Measurements from ENCODE around the gene TANC1. TPM values are rescaled to one million over a fixed set of nuclear protein-coding genes. Genes with fewer than 3 reads are reported as not detected.

The TANC1 gene
- total and polyA plus RNA-seq, 2 experiments from 2014 or later, result 2.8 to 9.5 TPM

- Mint-ChIP-seq H3K27me3 (ENCODE audit: insufficient read depth, low read depth, poor library complexity) (no peaks in the 10 kb centered on the region), H3K4me3 (no peak overlapping the region), H3K9me3 (no peaks in the 10 kb centered on the region), H3K36me3 (ENCODE audit: low read depth) (no peaks in the 10 kb centered on the region), H3K4me1 (peaks cover 16% of the 10 kb centered on the region), H3K27ac (no peak overlapping the region)
- DNase-seq (ENCODE audit: low spot score) (no peak), ATAC-seq (no peak)
- Histone ChIP-seq H2AFZ (no peak overlapping the region), H3K79me2 (replicated peaks; ENCODE audit: insufficient read depth) (peaks cover 4% of the 10 kb centered on the region; the same call in 1 of the 2 replicates), H4K20me1 (replicated peaks; ENCODE audit: insufficient read depth) (0 out of 2 replicates have a peak, but pooled peaks cover 4% of the 10 kb centered on the region), H3K36me3 (ENCODE audit: insufficient read depth) (no peaks in the 10 kb centered on the region), H3K4me3 (no peak overlapping the region), H3K27ac (ENCODE audit: low read depth) (no peak overlapping the region), H3K4me2 (no peak overlapping the region), H3K9me2 (ENCODE audit: insufficient read depth) (no peaks in the 10 kb centered on the region), H3K27me3 (ENCODE audit: insufficient read depth) (no peaks in the 10 kb centered on the region), H3F3A (replicated peaks; ENCODE audit: low read depth) (no peaks in the 10 kb centered on the region), H3K4me1 (ENCODE audit: insufficient read depth) (peaks cover 10% of the 10 kb centered on the region)
- TF ChIP-seq ZNF331 (CRISPR knock-in tag; IDR thresholded peaks at IDR 0.05; ENCODE audit: low read depth) (no peak), CTCF (conservative IDR thresholded peaks at IDR 0.05; ENCODE audit: low read depth in 2 of 2) (no peak), CREB1 (CRISPR knock-in tag; IDR thresholded peaks at IDR 0.05; ENCODE audit: low read depth) (no peak), POLR2AphosphoS5 (IDR thresholded peaks at IDR 0.05; ENCODE audit: low read depth) (no peak)
These were observed 20.7 kb downstream of the TANC1 start for GRCh38 chr2:158989165-158989564.

- Histone ChIP-seq H4K20me1 (replicated peaks; ENCODE audit: insufficient read depth) (0 out of 2 replicates have a peak, but pooled peaks cover 7% of the 10 kb centered on the region), H3K27ac (ENCODE audit: low read depth) (no peak overlapping the region), H3K4me1 (ENCODE audit: insufficient read depth) (peaks cover 12% of the 10 kb centered on the region), H3K36me3 (ENCODE audit: insufficient read depth) (no peaks in the 10 kb centered on the region), H3K27me3 (ENCODE audit: insufficient read depth) (no peaks in the 10 kb centered on the region), H3F3A (replicated peaks; ENCODE audit: low read depth) (no peaks in the 10 kb centered on the region), H2AFZ (no peak overlapping the region), H3K4me2 (no peak overlapping the region), H3K79me2 (replicated peaks; ENCODE audit: insufficient read depth) (peaks cover 4% of the 10 kb centered on the region; the same call in 1 of the 2 replicates), H3K4me3 (no peak overlapping the region), H3K9me2 (ENCODE audit: insufficient read depth) (no peaks in the 10 kb centered on the region)
- ATAC-seq, result no peak
- Mint-ChIP-seq H3K27ac (no peak overlapping the region), H3K4me3 (no peak overlapping the region), H3K9me3 (no peaks in the 10 kb centered on the region), H3K4me1 (peaks cover 19% of the 10 kb centered on the region), H3K36me3 (ENCODE audit: low read depth) (no peaks in the 10 kb centered on the region), H3K27me3 (ENCODE audit: insufficient read depth, low read depth, poor library complexity) (peaks cover 2% of the 10 kb centered on the region)
- no peak for DNase-seq (ENCODE audit: low spot score)
- no peak for TF ChIP-seq EZH2 (IDR thresholded peaks at IDR 0.05; ENCODE audit: low read depth, unreplicated experiment)
- TF ChIP-seq ZNF462 (CRISPR knock-in tag; IDR thresholded peaks at IDR 0.05), result no peak
- no peak for TF ChIP-seq CREB1 (CRISPR knock-in tag; IDR thresholded peaks at IDR 0.05; ENCODE audit: low read depth)
- TF ChIP-seq EZH2phosphoT487 (IDR thresholded peaks at IDR 0.05; ENCODE audit: unreplicated experiment), result no peak
- no peak for TF ChIP-seq ZNF331 (CRISPR knock-in tag; IDR thresholded peaks at IDR 0.05; ENCODE audit: low read depth)
- TF ChIP-seq ETS1 (IDR thresholded peaks at IDR 0.05), result no peak
- no peak for TF ChIP-seq JUNB (IDR thresholded peaks at IDR 0.05; ENCODE audit: unreplicated experiment)
These were observed 22.2 kb downstream of the TANC1 start for GRCh38 chr2:158990397-158991214.
